ENCODE data around the gene ITGAX. TPM values are rescaled to one million over a fixed set of nuclear protein-coding genes. Genes with fewer than 3 reads are reported as not detected.

Gene ITGAX
- total RNA-seq, 1 experiment from 2014 or later, result 1.9 TPM

DNA sequence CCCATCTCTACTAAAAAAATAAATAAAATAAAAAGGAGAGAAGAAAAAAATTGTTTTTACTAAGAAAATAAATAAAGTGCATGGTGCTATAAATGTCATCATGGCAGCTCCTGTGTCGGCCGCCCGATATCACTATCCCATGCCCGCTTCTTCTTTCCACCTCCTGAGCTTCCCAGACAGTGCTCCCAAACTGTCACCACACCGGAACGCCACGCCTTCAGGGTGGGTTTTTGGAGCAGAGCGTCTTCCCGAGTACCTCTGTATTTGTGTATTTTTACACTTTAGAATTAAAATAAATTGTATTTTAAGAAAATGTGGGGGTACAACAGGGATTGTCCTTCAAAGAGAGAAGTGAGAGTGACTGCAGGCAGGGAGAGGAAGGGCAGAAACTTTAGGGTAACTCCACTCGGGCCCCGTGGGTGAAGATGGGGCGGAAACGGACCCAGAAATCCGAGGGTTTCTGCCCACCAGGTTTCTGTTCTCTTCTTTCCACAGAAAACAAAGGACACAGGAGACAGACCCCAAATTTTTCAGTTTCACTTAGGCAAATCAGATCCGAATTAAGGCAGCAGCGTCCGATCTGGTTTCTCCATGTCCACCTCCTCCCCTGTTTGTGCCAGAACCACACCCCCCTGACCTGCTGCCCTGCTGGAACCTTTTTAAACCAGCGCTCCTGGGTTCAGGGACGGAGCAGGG is 3.6 kb upstream of the ITGAX start:
- Histone ChIP-seq H4K20me1 (ENCODE audit: insufficient read depth) (no peaks in the 10 kb centered on the region), H3K27ac (ENCODE audit: low read depth, low read length) (no peak overlapping the region), H3K4me1 (ENCODE audit: control insufficient read depth in 1 of 2, insufficient read depth in 2 of 2, low read length in 2 of 2) (peaks cover 10 to 14% of the 10 kb centered on the region in 2 experiments; a peak in 3 of 4 replicates), H3K36me3 (ENCODE audit: control insufficient read depth in 1 of 2, insufficient read depth in 2 of 2, low read length in 2 of 2) (no peaks in the 10 kb centered on the region), H3K9me2 (ENCODE audit: insufficient read depth) (no peaks in the 10 kb centered on the region), H3K9ac (ENCODE audit: low read length) (no peak overlapping the region), H2AFZ (ENCODE audit: low read depth, low read length, poor library complexity, severe bottlenecking) (no peak overlapping the region), H3K4me2 (ENCODE audit: low read length) (no peak overlapping the region), H3K27me3 (ENCODE audit: insufficient read depth, low read length) (no peaks in the 10 kb centered on the region), H3K79me2 (ENCODE audit: insufficient read depth, low read length) (no peaks in the 10 kb centered on the region), H3K4me3 (replicated peaks in 1 of 2; ENCODE audit: low read depth in 1 of 2, low read length in 2 of 2) (no peak overlapping the region), H3K9me3 (ENCODE audit: control insufficient read depth in 1 of 2, insufficient read depth in 1 of 2, low read depth in 1 of 2, low read length in 2 of 2) (no peaks in the 10 kb centered on the region)
- intact Hi-C loops (cut with micrococcal nuclease), result no loop called here
- ChIA-PET CTCF (no interaction called here), POLR2A (no interaction called here), RAD21 (ENCODE audit: low non-redundant PET in 1 of 2, low total read pairs in 2 of 2, uncharacterized antibody in 2 of 2, unreplicated experiment in 2 of 2) (no interaction called here)
- ATAC-seq (no peak), DNase-seq (ENCODE audit: low read depth, low spot score) (no peak)
- BruUV-seq (replicated peaks), result no TSS peak
- TF ChIP-seq, protein P1, sequence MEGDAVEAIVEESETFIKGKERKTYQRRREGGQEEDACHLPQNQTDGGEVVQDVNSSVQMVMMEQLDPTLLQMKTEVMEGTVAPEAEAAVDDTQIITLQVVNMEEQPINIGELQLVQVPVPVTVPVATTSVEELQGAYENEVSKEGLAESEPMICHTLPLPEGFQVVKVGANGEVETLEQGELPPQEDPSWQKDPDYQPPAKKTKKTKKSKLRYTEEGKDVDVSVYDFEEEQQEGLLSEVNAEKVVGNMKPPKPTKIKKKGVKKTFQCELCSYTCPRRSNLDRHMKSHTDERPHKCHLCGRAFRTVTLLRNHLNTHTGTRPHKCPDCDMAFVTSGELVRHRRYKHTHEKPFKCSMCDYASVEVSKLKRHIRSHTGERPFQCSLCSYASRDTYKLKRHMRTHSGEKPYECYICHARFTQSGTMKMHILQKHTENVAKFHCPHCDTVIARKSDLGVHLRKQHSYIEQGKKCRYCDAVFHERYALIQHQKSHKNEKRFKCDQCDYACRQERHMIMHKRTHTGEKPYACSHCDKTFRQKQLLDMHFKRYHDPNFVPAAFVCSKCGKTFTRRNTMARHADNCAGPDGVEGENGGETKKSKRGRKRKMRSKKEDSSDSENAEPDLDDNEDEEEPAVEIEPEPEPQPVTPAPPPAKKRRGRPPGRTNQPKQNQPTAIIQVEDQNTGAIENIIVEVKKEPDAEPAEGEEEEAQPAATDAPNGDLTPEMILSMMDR (IDR thresholded peaks at IDR 0.05 in 2 of 3, conservative IDR thresholded peaks at IDR 0.05 in 1 of 3; ENCODE audit: borderline replicate concordance in 1 of 3, insufficient read depth in 1 of 3, low read depth in 2 of 3, low read length in 2 of 3), result no peak
- TF ChIP-seq FOSL1 (IDR thresholded peaks at IDR 0.05; ENCODE audit: low read depth) (no peak), SRF (IDR thresholded peaks at IDR 0.05; ENCODE audit: low read depth) (no peak)
- TF ChIP-seq, protein P2, sequence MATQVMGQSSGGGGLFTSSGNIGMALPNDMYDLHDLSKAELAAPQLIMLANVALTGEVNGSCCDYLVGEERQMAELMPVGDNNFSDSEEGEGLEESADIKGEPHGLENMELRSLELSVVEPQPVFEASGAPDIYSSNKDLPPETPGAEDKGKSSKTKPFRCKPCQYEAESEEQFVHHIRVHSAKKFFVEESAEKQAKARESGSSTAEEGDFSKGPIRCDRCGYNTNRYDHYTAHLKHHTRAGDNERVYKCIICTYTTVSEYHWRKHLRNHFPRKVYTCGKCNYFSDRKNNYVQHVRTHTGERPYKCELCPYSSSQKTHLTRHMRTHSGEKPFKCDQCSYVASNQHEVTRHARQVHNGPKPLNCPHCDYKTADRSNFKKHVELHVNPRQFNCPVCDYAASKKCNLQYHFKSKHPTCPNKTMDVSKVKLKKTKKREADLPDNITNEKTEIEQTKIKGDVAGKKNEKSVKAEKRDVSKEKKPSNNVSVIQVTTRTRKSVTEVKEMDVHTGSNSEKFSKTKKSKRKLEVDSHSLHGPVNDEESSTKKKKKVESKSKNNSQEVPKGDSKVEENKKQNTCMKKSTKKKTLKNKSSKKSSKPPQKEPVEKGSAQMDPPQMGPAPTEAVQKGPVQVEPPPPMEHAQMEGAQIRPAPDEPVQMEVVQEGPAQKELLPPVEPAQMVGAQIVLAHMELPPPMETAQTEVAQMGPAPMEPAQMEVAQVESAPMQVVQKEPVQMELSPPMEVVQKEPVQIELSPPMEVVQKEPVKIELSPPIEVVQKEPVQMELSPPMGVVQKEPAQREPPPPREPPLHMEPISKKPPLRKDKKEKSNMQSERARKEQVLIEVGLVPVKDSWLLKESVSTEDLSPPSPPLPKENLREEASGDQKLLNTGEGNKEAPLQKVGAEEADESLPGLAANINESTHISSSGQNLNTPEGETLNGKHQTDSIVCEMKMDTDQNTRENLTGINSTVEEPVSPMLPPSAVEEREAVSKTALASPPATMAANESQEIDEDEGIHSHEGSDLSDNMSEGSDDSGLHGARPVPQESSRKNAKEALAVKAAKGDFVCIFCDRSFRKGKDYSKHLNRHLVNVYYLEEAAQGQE (IDR thresholded peaks at IDR 0.05; ENCODE audit: low read depth), result no peak
